ENCODE data around the gene BRWD1. TPM values are rescaled to one million over a fixed set of nuclear protein-coding genes. Genes with fewer than 3 reads are reported as not detected.

BRWD1 gene
- total and polyA plus RNA-seq, 2 of the 8 experiments (the other 6 are each of a cell fraction or from before 2014, with no cell fraction given), result 9.3 to 45.2 TPM

GRCh38 chr21:39220150-39220549, 93.3 kb downstream of the BRWD1 start:
- Histone ChIP-seq H2BK12ac (ENCODE audit: low read depth, low read length) (no peak overlapping the region), H3K18ac (ENCODE audit: extremely low read depth, low read length) (no peak overlapping the region), H3K9ac (replicated peaks in 1 of 4; ENCODE audit: extremely low read depth in 1 of 4, low read depth in 3 of 4, low read length in 3 of 4) (no peak overlapping the region), H2BK20ac (ENCODE audit: low read length) (no peak overlapping the region), H3K56ac (replicated peaks; ENCODE audit: insufficient read length, low read depth, low read length) (no peak overlapping the region), H4K91ac (replicated peaks; ENCODE audit: insufficient read length, low read length) (no peak overlapping the region), H4K5ac (ENCODE audit: insufficient read length, low read depth, low read length) (no peak overlapping the region), H3K9me3 (ENCODE audit: insufficient read depth in 2 of 2, low read depth in 1 of 2, low read length in 1 of 2) (no peaks in the 10 kb centered on the region), H4K8ac (ENCODE audit: extremely low read depth, insufficient read depth, low read length) (no peak overlapping the region), H3K79me2 (ENCODE audit: control insufficient read depth in 1 of 2, insufficient read depth in 2 of 2, low read length in 2 of 2) (no peaks in the 10 kb centered on the region), H2AFZ (ENCODE audit: low read length) (no peak overlapping the region), H2BK120ac (replicated peaks; ENCODE audit: low read depth, low read length) (no peak overlapping the region), H2BK15ac (ENCODE audit: low read length) (no peak overlapping the region), H3K79me1 (ENCODE audit: low read depth, low read length) (no peaks in the 10 kb centered on the region), H3K4me3 (ENCODE audit: extremely low read depth in 1 of 4, insufficient read depth in 2 of 4, low read depth in 3 of 4, low read length in 4 of 4) (no peak overlapping the region), H3K4me2 (ENCODE audit: insufficient read depth in 1 of 2, low read depth in 2 of 2, low read length in 2 of 2) (no peak overlapping the region), H3K36me3 (ENCODE audit: control insufficient read depth in 2 of 4, insufficient read depth in 4 of 4, low read length in 3 of 4) (peaks cover 0 to 69% (median 20%) of the 10 kb centered on the region in 4 experiments), H2AK5ac (ENCODE audit: low read depth, low read length) (no peak overlapping the region), H3K27ac (ENCODE audit: low read depth, low read length) (no peak overlapping the region), H3K23ac (ENCODE audit: insufficient read length) (no peak overlapping the region), H3K4me1 (replicated peaks in 1 of 4; ENCODE audit: control insufficient read depth in 3 of 4, insufficient read depth in 4 of 4, low read length in 3 of 4) (no peaks in the 10 kb centered on the region), H4K20me1 (replicated peaks in 1 of 2; ENCODE audit: control insufficient read depth in 1 of 2, insufficient read depth in 2 of 2, low read length in 2 of 2) (no peaks in the 10 kb centered on the region), H3K14ac (ENCODE audit: insufficient read length) (no peak overlapping the region), H3K23me2 (ENCODE audit: low read depth, low read length) (no peaks in the 10 kb centered on the region), H3K27me3 (replicated peaks in 1 of 4; ENCODE audit: control insufficient read depth in 3 of 4, extremely low read depth in 1 of 4, insufficient read depth in 3 of 4, low read length in 3 of 4) (no peaks in the 10 kb centered on the region), H2BK5ac (ENCODE audit: low read depth, low read length) (no peak overlapping the region), H3K4ac (replicated peaks; ENCODE audit: insufficient read length, low read depth, low read length) (no peak overlapping the region)
- WGBS, 2 experiments (ENCODE audit: extremely low coverage in 1 of 2, insufficient coverage in 1 of 2, insufficient read length in 1 of 2, insufficient replicate concordance in 2 of 2, low coverage in 1 of 2, low lambda C conversion rate in 2 of 2, missing lambda C conversion rate in 1 of 2), result 84% methylated on average over 3 of the region's 3 CpGs; no CpG with 5 or more reads in 1 of the 2 experiments
- TF ChIP-seq USF2 (IDR thresholded peaks at IDR 0.05; ENCODE audit: low read length) (no peak), NRF1 (IDR thresholded peaks at IDR 0.05; ENCODE audit: low read depth, low read length) (no peak), TCF12 (IDR thresholded peaks at IDR 0.05; ENCODE audit: low read depth, low read length) (no peak), HDAC2 (IDR thresholded peaks at IDR 0.05; ENCODE audit: borderline replicate concordance in 1 of 2, low read depth in 2 of 2, low read length in 2 of 2) (no peak), MAFK (IDR thresholded peaks at IDR 0.05; ENCODE audit: low read depth, low read length) (no peak), RFX5 (IDR thresholded peaks at IDR 0.05; ENCODE audit: borderline replicate concordance, low read depth, low read length) (no peak), YY1 (IDR thresholded peaks at IDR 0.05; ENCODE audit: low read depth, low read length) (no peak), CHD1 (IDR thresholded peaks at IDR 0.05; ENCODE audit: low read depth, low read length) (no peak), GABPA (IDR thresholded peaks at IDR 0.05; ENCODE audit: borderline replicate concordance, insufficient read depth, low read length) (no peak), CBX8 (IDR thresholded peaks at IDR 0.05; ENCODE audit: borderline replicate concordance, low read depth, low read length) (no peak)
- ChIA-PET CTCF (ENCODE audit: partially characterized antibody) (no interaction called here), POLR2A (ENCODE audit: partially characterized antibody) (interaction anchor here (2.0 kb wide), 1 partner anchor 13 kb away, joined by 8 read pairs; no protein-coding TSS in a partner anchor)
- FAIRE-seq (no peak), DNase-seq (ENCODE audit: low read depth in 1 of 2, low spot score in 2 of 2) (no peak)

Data from H1 (cell line).